CD4-positive, alpha-beta T cell treated with Interleukin-2 at 100 ng/mL for 4 hours (primary cell): Measurements from ENCODE around the gene MYH11.
"Not testable (repeated sequence)": the region's sequence is repeated elsewhere in the genome, so short reads cannot be mapped to it uniquely, and the experiment has no call there.

Experiments
- DNase-seq: peaks from one replicate; pipeline ENCODE4 v3.0.0-alpha.2; 2020; ENCODE audit warnings: low spot score

MYH11 gene

DNA sequence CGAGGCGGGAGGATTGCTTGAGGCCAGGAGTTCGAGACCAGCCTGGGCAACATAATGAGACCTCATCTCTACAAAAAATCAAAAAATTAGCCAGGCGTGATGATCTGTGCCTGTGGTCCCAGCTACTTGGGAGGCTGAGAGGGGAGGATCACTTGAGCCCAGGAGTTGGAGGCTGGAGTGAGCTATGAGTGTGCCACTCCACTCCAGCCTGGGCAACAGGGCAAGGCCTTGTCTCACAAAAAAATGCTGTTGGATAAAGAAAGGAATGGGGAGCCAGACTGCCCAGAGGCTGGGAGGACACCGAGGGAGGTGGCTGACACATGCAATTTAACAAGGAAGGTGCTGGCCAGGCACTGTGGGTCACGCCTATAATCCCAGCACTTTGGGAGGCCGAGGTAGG, 47.5 kb downstream of the MYH11 start:
- not testable (repeated sequence) for DNase-seq

DNA sequence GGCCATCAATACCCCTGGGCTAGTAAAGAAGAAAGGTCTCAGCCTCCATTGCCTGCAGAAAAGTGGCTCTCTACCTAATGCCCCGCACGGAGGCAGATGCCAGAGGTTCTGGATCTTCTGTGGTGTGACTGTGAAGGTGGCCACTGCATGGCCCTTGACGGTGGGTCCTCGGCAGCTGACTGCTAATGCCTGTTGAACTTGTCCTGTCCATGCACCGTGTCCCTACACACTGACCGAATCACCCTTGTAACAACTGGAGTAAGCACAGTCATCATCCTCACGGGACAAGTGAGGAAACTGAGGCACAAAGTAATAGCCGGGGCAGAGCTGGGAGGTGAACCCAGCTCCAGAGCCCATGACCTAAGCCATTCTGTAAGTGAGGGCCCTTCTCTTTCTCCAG, 48.8 kb downstream of the MYH11 start:
- DNase-seq, result no peak

DNA sequence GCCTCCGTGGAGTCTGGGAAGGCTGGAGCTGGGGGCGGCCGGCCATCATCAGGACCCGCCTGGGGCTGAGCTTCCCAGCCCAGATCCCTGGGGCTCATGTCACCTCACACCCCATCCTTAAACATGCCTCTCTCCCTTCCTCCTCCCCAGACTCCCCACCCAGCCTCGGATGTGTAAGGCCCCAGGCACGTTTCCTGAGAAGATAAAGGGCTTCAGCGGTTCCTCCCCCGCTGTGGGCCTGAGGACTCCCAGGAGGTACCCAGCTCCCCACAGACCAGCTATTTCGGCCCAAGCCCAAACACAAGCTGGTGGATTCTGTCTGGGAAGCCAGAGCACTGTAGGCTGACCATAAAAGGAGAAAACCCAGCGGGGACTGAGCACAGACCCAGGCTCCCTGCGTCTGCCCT, 49.2 kb downstream of the MYH11 start:
- no peak for DNase-seq

DNA sequence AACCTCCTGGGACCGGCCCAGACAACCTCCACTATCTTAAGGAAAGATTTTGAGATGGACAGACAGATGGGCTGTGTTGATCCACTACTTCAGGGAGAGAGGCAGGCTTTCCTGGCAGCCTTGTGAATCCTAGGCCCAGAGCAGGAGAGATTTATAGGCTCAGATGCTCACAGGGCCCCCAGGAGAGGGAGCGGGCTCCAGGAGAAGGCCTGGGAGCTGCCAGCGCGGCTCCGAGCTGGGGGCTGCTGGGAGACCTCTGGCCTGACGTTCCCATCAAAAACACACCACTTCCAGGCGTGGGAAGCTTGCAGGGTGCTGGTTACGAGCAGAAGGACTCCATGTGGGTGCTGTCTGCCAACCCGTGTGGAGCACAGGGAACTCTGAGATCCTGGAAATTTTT, 53.2 kb downstream of the MYH11 start:
- DNase-seq, result no peak

DNA sequence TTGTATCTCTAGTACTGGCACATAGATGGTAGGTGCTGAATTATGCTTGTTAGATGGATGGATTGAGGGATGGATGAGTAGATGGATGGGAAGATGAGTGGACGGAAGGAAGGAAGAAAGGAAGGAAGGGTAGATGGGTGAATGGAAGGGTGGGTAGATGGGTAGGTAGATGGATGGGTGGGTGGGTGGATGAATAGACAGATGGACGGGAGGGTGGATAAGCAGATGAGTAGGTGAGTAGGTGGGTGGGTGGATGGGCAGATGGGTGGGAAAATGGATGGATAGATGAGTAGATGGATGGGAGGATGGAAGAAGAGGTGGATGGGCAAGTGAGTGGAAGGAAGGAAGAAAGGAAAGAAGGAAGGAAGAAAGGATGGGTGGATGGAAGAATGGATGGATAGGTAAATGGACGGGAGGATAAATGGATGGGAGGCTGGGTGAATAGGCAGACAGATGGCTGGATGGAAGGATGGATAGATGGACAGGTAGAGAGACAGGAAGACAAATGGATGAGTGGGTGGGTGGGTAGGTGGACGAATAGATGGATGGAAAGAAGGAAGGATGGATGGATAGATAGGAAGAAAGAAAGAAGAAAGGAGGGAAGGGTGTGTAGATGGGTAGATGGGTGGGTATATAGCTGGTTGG, 56.9 kb downstream of the MYH11 start:
- no peak for DNase-seq

DNA sequence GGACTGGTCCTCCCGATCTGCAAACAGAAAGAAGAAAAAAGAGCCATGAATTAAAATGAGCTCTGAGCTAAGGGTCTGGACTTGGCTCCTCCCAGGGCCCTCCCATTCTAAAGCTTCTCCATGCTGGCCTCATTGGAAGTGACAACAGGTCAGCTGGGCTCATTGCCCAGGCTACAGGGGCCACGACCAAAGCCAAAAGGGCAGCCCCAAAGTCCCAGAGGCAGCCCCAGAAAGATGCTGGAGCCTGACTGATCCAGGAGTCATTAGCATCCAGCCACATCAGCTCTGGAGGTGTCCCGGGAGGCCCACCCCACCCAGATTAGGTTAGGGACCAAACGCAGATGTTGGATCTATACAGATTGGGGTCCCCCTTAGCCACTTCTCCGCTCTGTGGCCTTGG, 58.2 kb downstream of the MYH11 start:
- DNase-seq, result no peak

DNA sequence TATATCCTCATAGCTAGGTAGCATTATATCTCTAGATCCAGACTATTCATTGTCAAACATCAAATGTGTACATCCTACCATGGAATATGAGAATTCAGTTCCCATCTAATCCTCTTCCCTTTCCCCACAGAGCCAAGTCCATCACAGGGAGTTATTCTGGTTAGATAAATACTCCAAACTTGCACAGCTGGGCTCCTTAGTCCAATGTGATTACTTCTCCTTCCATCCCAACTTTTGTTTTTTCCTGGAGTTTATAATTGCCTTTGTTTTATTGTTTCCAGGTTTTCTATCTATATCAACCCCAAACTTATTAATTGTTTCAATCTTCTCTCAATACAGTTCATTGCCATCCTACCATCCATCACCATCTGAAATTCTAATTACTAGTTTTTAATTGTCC, 59.9 kb downstream of the MYH11 start:
- no peak for DNase-seq

DNA sequence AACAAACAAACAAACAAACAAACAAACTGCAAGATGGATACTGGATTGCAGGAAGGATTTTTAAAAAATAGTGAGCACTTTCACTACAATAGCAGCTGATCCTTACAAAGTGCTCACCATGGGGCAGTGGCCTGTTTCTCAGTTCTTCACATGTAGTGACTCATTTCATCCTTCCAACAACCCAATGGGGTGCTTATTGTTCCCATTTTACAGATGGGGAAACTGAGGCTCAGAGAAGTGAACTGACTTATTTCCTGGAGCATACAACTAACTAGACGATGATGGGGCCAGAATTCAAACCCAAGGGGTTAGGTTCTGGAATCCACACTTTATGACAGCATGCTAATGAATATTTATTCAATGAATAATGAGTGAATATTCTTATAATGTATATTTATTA, 61.2 kb downstream of the MYH11 start:
- DNase-seq, result no peak

DNA sequence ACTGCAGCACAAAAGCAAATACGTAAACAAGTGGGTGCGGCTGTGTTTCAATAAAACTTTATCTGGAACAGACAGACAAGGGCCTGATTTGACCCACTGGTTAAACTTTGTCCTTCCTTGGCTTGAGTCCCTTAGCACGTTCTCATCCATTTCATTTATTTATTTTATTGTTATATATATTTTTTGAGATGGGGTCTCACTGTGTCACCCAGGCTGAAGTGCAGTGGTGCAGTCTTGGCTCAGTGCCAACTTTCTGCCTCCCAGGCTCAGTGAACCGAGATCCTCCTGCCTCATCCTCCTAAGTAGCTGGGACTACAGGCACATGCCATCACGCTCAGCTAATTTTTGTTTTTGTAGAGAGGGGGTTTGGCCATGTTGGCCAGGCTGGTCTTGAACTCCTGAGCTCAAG, 64.3 kb downstream of the MYH11 start:
- no peak for DNase-seq

DNA sequence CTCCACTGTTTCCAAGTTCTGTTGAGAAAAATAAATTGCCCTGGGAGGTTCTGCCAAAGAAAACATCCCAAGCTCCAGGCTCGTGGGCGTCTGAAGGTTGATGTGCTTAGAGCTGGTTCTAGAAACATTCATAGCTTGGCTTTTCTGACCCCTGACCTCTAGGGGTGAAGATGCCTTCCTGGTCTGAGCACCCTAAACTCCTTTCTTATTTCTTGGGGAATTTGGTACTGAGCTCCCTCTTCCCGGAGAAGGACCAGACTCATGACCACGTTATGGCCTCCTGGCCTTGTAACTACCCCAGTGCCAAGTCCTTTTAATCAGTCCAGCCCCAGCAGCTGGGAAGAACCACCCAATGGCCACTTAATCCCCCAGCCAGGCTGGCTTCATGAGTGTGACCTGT, 66.4 kb downstream of the MYH11 start:
- DNase-seq, result no peak

DNA sequence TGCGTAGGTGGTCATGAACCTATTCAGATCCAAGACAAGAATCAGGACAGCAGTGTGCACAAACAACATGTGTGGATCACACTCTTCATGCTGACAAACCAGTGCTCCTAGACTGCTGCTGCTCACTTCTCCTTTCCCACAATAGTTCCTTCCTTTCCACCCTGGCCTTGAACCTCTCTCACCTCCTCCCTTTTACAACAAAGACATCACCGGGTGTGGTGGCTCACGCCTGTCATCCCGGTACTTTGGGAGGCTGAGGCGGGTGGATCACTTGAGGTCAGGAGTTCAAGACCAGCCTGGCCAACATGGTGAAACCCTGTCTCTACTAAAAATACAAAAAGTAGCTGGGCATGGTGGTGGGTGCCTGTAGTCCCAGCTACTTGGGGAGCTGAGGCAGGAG, 67.0 kb downstream of the MYH11 start:
- DNase-seq, result not testable (repeated sequence)

DNA sequence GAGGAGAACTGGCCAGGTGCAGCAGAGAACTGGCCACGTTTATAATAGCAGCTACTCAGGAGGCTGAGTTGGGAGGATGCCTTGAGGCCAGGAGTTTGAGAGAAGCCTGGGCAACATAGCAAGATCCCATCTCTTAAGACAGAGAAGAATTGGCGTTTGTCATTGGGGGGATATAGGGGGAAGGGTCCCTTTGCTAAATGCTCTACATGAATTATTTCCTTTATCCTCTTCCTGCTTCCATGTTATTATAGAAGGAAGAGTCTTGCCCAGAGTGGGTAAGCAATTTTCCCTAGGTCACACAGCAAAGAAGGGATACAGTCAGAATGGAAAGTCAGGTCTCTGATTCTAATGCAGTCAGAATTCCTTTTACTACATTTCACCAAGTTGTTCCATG, 68.0 kb downstream of the MYH11 start:
- DNase-seq, result no peak

DNA sequence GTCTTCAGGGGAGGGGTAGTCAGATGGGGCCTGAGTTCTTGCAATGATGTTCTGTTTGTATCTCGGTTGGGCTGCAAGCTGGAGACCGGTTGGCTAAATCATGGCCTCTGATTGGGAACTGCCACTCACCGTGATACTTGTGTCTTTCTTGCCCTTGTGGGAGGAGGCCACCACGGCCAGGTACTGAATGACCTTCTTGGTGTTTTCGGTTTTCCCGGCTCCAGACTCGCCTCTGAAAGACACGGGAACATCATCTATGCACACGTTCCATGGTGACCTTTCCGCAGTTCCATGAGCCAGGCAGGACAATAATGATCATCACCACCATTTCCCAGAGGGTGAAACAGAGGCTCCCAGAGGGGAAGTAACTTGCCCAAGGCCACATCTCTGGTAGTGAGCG, 70.3 kb downstream of the MYH11 start:
- no peak for DNase-seq

DNA sequence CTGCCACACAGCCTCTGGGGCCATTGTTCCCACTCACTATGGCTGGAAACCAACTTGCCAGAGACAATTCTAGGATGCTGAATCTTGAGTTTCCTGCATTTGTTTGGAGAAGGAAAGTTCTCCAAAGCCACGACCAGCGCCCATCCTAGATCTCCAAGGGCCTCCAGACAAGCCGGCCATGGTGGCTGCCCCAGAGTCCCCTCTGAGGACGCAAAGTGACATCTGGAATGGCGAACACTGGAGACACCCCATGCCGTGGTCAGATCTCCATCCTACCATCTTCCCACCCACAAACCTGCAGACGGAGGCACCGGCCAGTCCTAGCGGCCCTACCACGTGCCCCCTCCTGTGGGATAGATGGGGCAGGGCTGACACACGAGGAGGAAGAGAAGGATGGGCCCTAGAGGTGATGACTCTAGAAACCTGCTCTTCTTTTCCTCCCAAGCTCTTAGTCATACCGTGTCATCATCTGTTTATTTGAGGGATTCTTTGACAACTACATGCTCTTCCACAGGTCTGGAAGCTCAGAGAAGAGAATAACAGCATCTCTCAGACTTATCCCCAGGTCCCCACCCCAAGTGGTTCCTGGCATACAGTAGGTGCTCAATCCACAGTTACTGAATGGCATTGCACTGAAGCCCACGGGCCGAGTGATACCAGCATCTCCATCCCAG, 71.3 kb downstream of the MYH11 start:
- no peak for DNase-seq

DNA sequence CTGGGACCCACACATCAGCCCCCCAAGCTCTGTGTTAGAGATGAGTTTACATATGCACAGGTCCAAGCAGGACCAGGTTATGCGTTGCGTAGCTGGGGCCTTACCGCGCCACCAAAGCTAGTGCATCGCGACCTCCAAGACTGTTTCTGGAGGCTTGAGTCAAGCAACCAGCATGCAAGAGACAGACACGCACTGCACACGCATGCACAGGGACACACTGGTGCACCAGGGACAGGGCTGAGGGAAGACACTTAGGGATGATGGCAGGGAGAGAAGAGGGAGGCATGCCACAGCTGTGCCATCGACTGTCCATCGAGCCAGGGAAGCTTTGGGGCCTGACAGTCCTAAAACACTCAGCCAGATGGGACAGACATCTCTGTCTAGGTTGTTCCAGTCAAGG, 72.8 kb downstream of the MYH11 start:
- DNase-seq, result no peak

DNA sequence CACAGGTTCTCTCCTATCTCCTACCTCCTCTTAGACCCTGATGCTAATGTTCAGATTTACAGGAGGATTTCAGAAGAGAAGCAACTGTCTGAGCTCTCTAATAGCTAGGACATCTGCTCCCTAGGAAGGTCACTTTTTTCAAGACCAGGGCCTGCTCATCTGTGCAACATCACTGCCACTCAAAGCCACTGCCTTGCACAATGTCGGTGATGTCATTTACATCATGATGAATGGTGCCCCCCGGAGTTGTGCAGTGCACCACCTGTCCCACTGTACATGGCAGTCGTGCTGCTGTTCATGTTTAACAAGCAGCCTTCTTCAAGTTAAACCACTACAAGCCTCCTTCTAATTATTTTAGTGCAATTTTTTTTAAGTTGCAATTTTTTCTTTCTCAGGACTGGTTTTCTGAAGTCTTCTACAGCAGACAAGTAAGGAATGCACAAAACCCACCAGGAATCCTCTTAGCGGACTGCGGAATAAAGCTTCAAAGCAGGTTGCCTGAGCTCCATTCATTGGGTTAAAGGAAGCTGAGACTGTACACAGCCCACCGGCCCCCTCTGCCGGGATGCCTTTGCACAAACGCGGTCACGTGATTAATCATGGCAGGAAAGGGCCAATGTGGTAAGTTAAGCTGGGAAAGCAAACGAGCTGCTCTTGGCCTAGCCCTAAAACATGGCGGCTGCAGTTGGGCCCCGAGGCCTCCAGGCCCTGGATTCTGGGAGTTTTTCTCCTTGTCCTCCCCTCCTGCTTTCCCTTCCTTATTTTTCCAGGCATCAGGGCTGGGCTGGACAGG, 74.1 kb downstream of the MYH11 start:
- DNase-seq, result no peak

DNA sequence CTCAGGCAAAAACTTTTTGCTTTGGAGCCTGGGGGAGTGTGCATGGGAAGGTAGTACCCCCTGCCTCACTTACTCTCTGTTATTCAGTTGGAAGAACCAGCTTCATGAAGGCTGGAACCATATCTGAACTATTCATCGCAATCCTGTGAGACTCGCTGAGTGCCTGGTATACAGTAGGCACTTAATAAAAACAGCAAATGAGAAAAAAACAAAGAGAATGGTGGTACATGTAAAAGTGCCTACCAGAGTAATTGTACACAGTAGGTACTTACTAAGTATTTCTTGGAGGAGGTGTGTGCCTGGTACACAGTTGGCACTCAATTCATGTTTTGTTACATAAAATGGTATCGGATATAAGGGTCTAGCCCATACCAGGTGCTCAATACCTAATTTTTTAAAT, 75.2 kb downstream of the MYH11 start:
- no peak for DNase-seq

DNA sequence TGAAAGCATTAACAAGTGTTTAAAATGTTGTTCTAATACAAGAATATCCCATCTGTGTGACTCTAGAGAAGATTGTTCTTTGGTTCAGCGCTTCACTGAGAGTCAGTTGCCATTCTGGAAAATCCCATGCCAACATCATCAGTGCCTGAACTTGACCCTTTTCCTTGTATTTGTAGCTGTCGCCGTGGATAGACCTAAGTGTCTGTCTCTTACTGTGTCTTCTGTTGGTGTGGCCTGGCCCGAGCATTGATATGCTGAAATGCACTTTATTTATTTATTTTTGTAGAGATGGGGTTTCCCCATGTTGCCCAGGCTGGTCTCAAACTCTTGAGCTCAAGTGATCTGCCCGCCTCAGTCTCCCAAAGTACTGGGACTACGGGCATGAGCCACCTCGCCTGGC, 76.0 kb downstream of the MYH11 start:
- no peak for DNase-seq

DNA sequence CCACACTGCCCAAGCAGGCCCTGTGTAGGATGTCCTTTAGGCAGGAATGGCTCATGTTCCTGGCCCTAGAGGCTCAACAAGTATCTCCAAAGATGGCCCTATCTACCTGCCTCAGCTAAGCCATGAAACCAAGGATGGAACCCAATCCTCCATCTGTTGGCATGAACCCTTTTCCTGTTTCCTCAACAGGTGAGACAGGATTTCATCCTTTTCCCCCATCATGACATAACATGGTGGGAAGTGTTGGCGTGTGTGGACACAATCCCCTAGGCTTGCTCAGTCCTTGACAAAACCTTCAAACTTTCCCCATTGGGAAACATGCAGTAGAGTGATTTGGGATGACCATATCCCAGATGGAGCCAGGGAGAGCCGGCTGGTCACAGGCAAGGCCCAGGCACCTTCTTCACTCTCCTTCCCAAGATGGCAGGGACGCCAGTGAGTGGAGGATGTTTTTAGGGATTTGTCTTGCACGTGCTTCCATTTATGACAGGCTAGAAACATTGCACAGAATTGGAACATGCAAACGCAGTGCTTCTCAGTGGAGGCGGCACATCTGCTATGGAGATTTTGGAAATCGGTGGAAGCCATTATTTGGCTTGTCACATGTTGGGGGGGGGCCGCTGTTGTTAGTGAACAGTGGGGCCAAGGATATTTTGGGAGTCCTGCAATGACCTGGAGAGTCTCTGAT, 77.0 kb downstream of the MYH11 start:
- no peak for DNase-seq

DNA sequence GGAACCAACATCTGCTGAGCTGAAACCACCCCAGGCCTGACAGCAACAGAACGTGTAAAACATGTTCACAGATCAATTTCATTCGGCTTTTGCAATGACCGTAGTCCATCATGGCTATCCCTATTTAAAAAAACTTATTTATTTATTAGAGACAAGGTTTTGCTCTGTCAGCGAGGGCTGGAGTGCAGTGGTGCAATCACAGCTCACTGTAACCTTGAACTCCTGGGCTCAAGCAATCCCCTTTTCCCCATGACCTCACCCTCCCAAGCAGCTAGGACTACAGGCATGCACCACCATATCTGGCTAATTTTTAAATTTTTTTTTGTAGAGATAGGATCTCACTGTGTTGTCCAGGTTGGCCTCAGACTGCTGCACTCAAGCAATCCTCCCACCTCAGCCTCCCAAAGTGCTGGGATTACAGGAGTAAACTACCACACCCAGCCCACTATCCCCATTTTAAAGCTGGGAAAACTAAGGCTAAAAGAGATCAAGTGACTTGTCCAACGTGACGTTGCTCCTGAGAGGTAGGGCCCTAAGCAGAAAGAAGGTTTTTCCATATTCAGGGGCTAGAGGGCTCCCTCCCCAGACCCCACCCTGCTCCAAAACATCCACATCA, 77.7 kb downstream of the MYH11 start:
- DNase-seq, result no peak

DNA sequence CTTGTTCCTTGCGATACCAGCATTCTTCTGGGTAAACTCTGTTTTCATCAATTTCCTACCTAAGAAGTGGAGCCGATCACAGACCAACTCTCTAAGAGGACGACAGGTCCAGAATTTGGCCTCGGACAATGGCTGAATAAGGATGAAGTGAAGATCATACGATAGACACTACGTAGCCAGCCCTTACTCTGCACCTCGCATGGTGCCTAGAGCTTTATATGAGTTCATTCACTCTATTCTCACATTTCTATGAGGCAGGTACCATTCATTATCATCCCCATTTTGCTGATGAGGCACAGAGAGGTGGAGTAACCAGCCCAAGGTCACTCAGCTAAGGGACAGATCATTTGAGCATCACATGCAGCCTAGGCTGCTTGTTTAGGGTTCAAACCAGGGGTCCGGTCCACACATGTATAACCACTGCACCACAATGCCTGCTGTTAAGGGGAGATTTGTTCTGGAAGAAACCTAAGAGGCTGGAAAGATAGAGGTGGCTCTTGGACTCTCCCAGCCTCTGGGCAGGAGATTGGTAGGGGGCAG, 78.6 kb downstream of the MYH11 start:
- DNase-seq, result no peak
